GM12874 (cell line): ENCODE data around the gene SREBF2.

ENCODE experiments used
- CTCF ChIP-seq: IDR thresholded peaks from 2 replicates; pipeline ENCODE4 v1.5.1; 2011; ENCODE audit warnings: low read depth, mild to moderate bottlenecking, control low read depth, low read length, moderate library complexity; ENCODE audit not compliant: insufficient read depth

The SREBF2 gene

GRCh38 chr22:41836551-41836950 is 3.6 kb downstream of the SREBF2 start:
- TF ChIP-seq CTCF, result no peak

DNA sequence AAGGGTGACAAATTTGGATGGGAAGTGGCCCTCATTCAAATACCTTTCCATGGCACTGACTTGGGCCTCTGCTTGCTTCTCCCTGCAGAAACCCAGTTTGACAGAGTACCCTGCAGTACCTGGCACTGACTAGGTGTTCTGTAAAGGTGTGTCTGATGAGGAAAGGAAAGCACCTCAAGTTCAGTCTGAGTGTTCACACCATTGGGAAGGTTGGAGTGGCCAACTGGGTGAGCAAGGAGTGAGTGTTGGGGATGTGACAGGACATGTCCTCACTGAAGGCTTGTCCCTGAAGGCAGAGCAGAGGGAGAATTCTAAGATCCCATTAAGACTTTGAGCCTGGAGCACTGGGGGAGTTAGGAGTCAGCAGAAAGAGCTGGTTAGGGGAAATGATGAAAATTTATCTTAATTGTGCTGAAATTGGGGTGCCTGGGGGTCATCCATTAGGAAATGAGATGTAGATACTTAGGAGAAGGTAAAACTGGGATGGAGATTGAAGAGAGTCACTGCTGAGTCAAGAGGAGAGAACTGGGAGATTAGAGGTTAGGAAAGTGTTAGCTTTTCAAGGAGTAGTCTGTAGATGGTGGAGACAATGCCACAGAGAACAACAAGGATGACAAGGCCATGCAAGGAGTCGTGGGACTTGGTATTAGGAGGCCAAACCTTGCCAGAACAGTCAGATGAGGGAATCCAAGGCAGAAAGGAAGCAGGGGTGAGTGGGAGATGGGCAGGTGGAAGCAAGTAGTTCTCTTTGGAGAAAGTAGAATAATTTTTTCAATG is 6.1 kb downstream of the SREBF2 start:
- no peak for TF ChIP-seq CTCF

- TF ChIP-seq CTCF, result no peak
Measured at GRCh38 chr22:41840216-41840615, 7.3 kb downstream of the SREBF2 start.

DNA sequence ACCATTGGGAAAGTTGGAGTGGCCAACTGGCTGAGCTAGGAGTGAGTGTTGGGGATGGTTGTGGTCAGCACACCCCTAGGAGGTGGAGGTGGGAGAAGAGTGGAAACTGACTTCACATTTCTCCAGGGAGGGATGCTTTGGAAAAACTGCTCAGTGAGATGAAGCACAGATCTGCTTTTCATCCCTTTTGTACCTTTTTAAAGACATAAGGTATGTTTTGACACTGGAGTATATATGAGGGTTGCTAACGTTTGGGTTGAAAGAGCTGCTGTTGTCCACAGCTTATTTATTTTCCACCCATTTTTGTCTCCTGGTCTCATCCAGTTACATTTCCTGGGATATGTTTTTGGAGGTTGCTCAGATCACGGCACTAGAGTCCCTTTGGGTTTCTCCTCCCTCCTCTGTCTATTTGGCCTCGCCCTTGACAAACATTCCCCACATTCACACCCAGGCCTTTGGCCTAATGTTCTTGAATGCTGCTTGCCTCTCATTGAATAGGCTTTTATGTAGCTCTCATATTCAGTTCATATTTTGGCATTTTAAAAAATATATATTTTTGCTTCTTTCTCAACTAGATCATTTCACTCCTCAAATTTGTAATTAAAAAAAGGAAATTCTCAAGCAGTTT is 8.3 kb downstream of the SREBF2 start:
- no peak for TF ChIP-seq CTCF

DNA sequence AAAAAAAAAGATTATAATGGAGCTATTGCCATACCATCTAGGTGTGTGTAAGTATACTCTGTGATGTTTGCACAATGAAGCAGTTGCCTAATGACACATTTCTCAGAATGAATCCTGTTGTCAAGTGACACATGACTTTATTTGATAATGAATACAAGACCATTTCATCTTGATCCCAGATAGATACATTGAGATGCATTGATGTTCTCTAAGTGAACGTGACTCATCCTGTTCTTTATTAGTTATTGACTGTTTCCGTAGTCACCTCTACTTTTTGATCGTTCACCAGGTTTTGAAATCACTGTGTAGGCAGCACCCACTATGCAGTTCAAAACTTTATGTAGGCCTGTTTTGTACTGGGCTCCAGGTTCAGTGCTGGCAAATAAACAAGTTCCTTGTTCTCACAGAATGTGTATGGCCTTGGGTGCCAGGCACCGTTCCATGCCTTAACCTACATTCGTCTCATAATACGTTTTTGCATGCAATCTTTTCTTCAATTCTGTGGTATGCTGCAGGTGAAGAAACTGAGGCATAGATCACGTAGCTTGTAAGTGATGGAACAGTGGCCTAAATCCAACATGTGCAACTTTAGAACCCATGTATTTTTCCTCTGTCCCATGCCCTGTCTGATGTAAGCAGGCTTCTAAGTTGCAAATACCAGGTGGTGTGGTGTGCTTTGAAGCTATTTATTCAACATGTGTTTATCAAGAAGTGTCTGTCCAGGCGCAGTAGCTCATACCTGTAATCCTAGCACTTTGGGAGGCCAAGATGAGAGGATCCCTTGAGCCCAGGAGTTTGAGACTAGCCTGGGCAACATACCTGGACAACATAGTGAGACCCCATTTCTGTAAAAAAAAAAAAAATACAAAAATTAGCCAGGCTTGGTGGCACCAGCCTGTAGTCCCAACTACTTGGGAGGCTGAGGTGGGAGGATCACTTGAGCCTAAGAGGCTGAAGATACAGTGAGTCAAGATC is 10.4 kb downstream of the SREBF2 start:
- no peak for TF ChIP-seq CTCF

DNA sequence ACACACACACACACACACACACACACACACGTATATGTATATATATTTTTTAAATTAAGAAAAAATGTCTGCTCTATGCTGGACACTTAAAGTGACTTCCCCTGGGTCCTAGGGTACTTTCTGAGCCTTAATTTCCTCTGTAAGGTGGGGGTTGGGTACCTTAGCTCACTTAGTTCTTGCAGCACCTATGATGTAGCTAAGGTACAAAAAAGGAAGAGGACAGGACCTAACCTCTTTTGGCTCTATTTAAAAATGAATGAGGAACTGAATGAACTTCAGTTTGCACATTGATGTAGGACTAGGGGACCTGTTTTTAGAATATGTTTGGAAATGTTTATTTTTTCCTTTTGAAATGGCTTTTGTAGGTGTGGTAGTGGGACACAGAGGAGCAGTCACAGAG is 11.1 kb downstream of the SREBF2 start:
- no peak for TF ChIP-seq CTCF

GRCh38 chr22:41844513-41844912 is 11.6 kb downstream of the SREBF2 start:
- TF ChIP-seq CTCF, result no peak
